Measurements from ENCODE around the gene CSNK1G3. TPM values are rescaled to one million over a fixed set of nuclear protein-coding genes. Genes with fewer than 3 reads are reported as not detected.

The CSNK1G3 gene
- total and polyA plus RNA-seq, 9 donors: 16.6 to 46.5 (median 23.0) TPM

DNA sequence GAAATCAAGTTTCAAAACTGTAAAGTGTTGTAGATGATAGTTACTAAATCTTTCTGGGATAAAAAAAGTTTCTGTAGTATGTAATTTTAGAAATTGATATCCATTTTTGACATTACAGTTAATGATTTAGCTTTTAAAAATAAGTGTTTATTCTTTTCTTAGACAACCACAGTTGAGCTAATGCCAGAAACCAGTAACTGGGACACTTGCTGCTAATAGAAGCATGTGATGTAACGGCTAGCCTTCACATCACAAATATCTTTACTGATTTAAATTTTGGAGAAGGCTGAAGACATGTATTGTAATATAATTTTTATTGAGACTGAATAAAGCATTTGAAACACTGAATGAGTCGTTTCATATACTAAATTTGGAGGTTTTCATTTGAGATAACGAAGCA is 18.8 kb downstream of the CSNK1G3 start:
- H3K9me3 ChIP-seq (replicated peaks; ENCODE audit: control insufficient read depth, low read depth, low read length): no peaks in the 10 kb centered on the region
- no peak overlapping the region for H3K27ac ChIP-seq (ENCODE audit: low read length)
- no CpG with 5 or more reads among the region's 3 CpGs for WGBS (ENCODE audit: insufficient coverage)
- no peaks in the 10 kb centered on the region for H3K27me3 ChIP-seq (ENCODE audit: control insufficient read depth, insufficient read depth, low read length)
- H3K36me3 ChIP-seq (ENCODE audit: control insufficient read depth, insufficient read depth, low read length): no peaks in the 10 kb centered on the region
- no peak for DNase-seq
- no peaks in the 10 kb centered on the region for H3K4me1 ChIP-seq (ENCODE audit: control insufficient read depth, insufficient read depth, low read length)
- no peak overlapping the region for H3K4me3 ChIP-seq (ENCODE audit: low read length)

- DNase-seq: no peak
- H3K27me3 ChIP-seq (ENCODE audit: control insufficient read depth, insufficient read depth, low read length): no peaks in the 10 kb centered on the region
- H3K36me3 ChIP-seq (ENCODE audit: control insufficient read depth, insufficient read depth, low read length): no peaks in the 10 kb centered on the region
- WGBS (ENCODE audit: insufficient coverage): no CpG with 5 or more reads among the region's 1 CpG
- H3K9me3 ChIP-seq (replicated peaks; ENCODE audit: control insufficient read depth, low read depth, low read length): no peaks in the 10 kb centered on the region
- no peak overlapping the region for H3K27ac ChIP-seq (ENCODE audit: low read length)
- H3K4me3 ChIP-seq (ENCODE audit: low read length): no peak overlapping the region
- no peaks in the 10 kb centered on the region for H3K4me1 ChIP-seq (ENCODE audit: control insufficient read depth, insufficient read depth, low read length)
Measured at GRCh38 chr5:123535648-123536047, 23.7 kb downstream of the CSNK1G3 start.

DNA sequence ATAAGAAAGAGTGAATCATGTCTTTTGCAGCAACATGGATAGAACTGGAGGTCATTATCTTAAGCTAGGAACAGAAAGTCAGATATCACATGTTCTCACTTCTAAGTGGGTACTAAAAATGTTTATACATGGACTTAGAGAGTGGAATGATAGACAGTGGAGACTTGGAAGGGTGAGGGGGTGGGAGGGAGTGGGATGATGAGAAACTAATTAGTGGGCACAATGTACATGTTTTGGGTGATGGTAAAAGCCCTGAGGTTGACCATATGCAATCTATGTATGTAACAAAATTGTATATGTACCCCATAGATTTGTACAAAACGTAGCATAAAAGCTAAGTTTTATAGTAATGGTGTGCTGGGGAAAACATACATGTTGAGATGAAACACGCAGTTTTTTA is 25.3 kb downstream of the CSNK1G3 start:
- Histone ChIP-seq H3K9me3 (replicated peaks; ENCODE audit: control insufficient read depth, low read depth, low read length) (no peaks in the 10 kb centered on the region), H3K27me3 (ENCODE audit: control insufficient read depth, insufficient read depth, low read length) (no peaks in the 10 kb centered on the region), H3K4me3 (ENCODE audit: low read length) (no peak overlapping the region), H3K27ac (ENCODE audit: low read length) (no peak overlapping the region), H3K4me1 (ENCODE audit: control insufficient read depth, insufficient read depth, low read length) (no peaks in the 10 kb centered on the region), H3K36me3 (ENCODE audit: control insufficient read depth, insufficient read depth, low read length) (no peaks in the 10 kb centered on the region)
- no peak for DNase-seq
- WGBS (ENCODE audit: insufficient coverage): no CpG with 5 or more reads among the region's 2 CpGs

GRCh38 chr5:123537845-123538244 is 25.9 kb downstream of the CSNK1G3 start:
- Histone ChIP-seq H3K27me3 (ENCODE audit: control insufficient read depth, insufficient read depth, low read length) (no peaks in the 10 kb centered on the region), H3K4me3 (ENCODE audit: low read length) (no peak overlapping the region), H3K4me1 (ENCODE audit: control insufficient read depth, insufficient read depth, low read length) (no peaks in the 10 kb centered on the region), H3K9me3 (replicated peaks; ENCODE audit: control insufficient read depth, low read depth, low read length) (no peaks in the 10 kb centered on the region), H3K36me3 (ENCODE audit: control insufficient read depth, insufficient read depth, low read length) (no peaks in the 10 kb centered on the region), H3K27ac (ENCODE audit: low read length) (no peak overlapping the region)
- no CpG with 5 or more reads among the region's 2 CpGs for WGBS (ENCODE audit: insufficient coverage)
- no peak for DNase-seq

GRCh38 chr5:123538670-123539459 is 26.9 kb downstream of the CSNK1G3 start:
- H3K9me3 ChIP-seq (replicated peaks; ENCODE audit: control insufficient read depth, low read depth, low read length): no peaks in the 10 kb centered on the region
- no peak for DNase-seq
- no peaks in the 10 kb centered on the region for H3K36me3 ChIP-seq (ENCODE audit: control insufficient read depth, insufficient read depth, low read length)
- no peaks in the 10 kb centered on the region for H3K27me3 ChIP-seq (ENCODE audit: control insufficient read depth, insufficient read depth, low read length)
- 73% methylated on average over 4 of the region's 8 CpGs for WGBS (ENCODE audit: insufficient coverage)
- no peak overlapping the region for H3K27ac ChIP-seq (ENCODE audit: low read length)
- H3K4me3 ChIP-seq (ENCODE audit: low read length): no peak overlapping the region
- H3K4me1 ChIP-seq (ENCODE audit: control insufficient read depth, insufficient read depth, low read length): no peaks in the 10 kb centered on the region

DNA sequence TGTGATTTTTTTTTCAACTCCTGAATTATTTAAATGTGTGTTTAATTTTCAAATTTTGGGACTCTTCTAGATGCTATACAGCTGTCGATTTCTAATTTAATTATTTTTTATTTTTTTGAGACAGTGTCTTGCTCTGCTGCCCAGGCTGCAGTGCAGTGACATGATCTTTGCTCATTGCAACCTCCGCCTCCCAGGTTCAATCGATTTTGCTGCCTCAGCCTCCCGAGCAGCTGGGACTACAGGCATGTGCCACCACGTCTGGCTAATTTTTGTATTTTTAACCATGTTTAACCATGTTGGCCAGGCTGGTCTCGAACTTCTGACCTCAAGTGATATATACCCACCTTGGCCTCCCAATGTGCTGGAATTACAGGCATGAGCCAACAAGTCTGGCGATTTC is 28.6 kb downstream of the CSNK1G3 start:
- no peak overlapping the region for H3K27ac ChIP-seq (ENCODE audit: low read length)
- WGBS (ENCODE audit: insufficient coverage): 87% methylated on average over 5 of the region's 7 CpGs
- no peak for DNase-seq
- H3K4me1 ChIP-seq (ENCODE audit: control insufficient read depth, insufficient read depth, low read length): no peaks in the 10 kb centered on the region
- H3K36me3 ChIP-seq (ENCODE audit: control insufficient read depth, insufficient read depth, low read length): no peaks in the 10 kb centered on the region
- no peak overlapping the region for H3K4me3 ChIP-seq (ENCODE audit: low read length)
- H3K27me3 ChIP-seq (ENCODE audit: control insufficient read depth, insufficient read depth, low read length): no peaks in the 10 kb centered on the region
- H3K9me3 ChIP-seq (replicated peaks; ENCODE audit: control insufficient read depth, low read depth, low read length): no peaks in the 10 kb centered on the region

DNA sequence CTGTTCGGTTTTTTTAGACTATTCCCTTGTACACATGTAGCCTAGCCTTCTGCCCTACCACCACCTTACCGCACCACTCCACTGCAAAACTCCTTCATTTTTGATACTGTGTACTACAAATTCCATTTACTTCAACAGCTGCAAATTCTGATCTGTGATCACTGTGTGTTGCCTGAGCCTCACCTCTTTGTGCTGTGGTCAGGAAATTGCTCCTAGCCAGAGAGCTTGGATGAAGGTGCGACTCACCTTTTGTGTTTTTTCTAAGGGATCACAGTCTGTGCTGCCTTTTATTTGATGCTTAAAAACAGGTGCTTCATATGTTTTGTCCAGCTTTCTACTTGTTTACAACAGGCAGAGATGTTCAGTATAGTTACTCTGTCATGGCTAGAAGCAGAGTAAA is 31.5 kb downstream of the CSNK1G3 start:
- Histone ChIP-seq H3K4me1 (ENCODE audit: control insufficient read depth, insufficient read depth, low read length) (no peaks in the 10 kb centered on the region), H3K9me3 (replicated peaks; ENCODE audit: control insufficient read depth, low read depth, low read length) (no peaks in the 10 kb centered on the region), H3K4me3 (ENCODE audit: low read length) (no peak overlapping the region), H3K27ac (ENCODE audit: low read length) (no peak overlapping the region), H3K27me3 (ENCODE audit: control insufficient read depth, insufficient read depth, low read length) (no peaks in the 10 kb centered on the region), H3K36me3 (ENCODE audit: control insufficient read depth, insufficient read depth, low read length) (no peaks in the 10 kb centered on the region)
- DNase-seq: no peak
- 92% methylated on average over 2 of the region's 3 CpGs for WGBS (ENCODE audit: insufficient coverage)

DNA sequence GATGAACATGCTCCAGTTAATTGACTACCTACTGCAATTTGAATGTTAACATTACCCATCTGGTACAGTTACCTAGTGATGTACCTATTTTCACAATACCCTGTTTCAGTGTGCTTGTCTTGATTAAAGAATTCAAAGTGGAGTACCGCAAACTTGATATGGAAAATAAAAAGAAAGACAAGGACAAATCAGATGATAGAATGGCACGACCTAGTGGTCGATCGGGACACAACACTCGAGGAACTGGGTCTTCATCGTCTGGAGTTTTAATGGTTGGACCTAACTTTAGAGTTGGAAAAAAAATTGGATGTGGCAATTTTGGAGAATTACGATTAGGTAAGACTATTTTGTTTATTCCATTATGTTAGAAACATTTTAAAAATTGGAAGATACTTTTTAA is 33.5 kb downstream of the CSNK1G3 start:
- H3K27ac ChIP-seq (ENCODE audit: low read length): no peak overlapping the region
- no peaks in the 10 kb centered on the region for H3K4me1 ChIP-seq (ENCODE audit: control insufficient read depth, insufficient read depth, low read length)
- no peaks in the 10 kb centered on the region for H3K9me3 ChIP-seq (replicated peaks; ENCODE audit: control insufficient read depth, low read depth, low read length)
- no peaks in the 10 kb centered on the region for H3K36me3 ChIP-seq (ENCODE audit: control insufficient read depth, insufficient read depth, low read length)
- no peak overlapping the region for H3K4me3 ChIP-seq (ENCODE audit: low read length)
- H3K27me3 ChIP-seq (ENCODE audit: control insufficient read depth, insufficient read depth, low read length): no peaks in the 10 kb centered on the region
- no peak for DNase-seq
- 68% methylated on average over 5 of the region's 7 CpGs for WGBS (ENCODE audit: insufficient coverage)

DNA sequence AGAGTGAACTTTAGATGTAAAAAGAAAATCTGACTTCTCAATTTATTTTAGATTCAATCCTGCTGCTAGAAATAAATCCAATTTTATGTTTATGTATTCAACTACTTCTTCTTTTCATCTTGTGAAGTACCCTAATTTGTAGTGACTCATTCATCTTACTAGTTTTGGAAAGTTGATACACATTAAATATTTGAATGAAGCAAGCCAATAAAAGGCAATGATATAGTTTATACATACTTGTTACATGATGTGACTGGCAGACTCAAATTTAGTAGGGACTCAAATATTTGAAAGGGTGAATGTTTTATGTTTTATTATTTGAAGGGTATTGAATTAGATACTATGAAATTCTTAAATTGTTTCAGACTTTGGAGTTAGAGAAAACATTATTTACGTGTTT is 34.7 kb downstream of the CSNK1G3 start:
- WGBS (ENCODE audit: insufficient coverage): no CpG with 5 or more reads among the region's 1 CpG
- no peak overlapping the region for H3K4me3 ChIP-seq (ENCODE audit: low read length)
- no peaks in the 10 kb centered on the region for H3K4me1 ChIP-seq (ENCODE audit: control insufficient read depth, insufficient read depth, low read length)
- H3K27me3 ChIP-seq (ENCODE audit: control insufficient read depth, insufficient read depth, low read length): no peaks in the 10 kb centered on the region
- no peaks in the 10 kb centered on the region for H3K36me3 ChIP-seq (ENCODE audit: control insufficient read depth, insufficient read depth, low read length)
- DNase-seq: no peak
- no peak overlapping the region for H3K27ac ChIP-seq (ENCODE audit: low read length)
- H3K9me3 ChIP-seq (replicated peaks; ENCODE audit: control insufficient read depth, low read depth, low read length): no peaks in the 10 kb centered on the region

GRCh38 chr5:123549256-123549904 is 37.4 kb downstream of the CSNK1G3 start:
- Histone ChIP-seq H3K36me3 (ENCODE audit: control insufficient read depth, insufficient read depth, low read length) (no peaks in the 10 kb centered on the region), H3K27ac (ENCODE audit: low read length) (no peak overlapping the region), H3K4me3 (ENCODE audit: low read length) (no peak overlapping the region), H3K4me1 (ENCODE audit: control insufficient read depth, insufficient read depth, low read length) (no peaks in the 10 kb centered on the region), H3K9me3 (replicated peaks; ENCODE audit: control insufficient read depth, low read depth, low read length) (no peaks in the 10 kb centered on the region), H3K27me3 (ENCODE audit: control insufficient read depth, insufficient read depth, low read length) (no peaks in the 10 kb centered on the region)
- DNase-seq: no peak
- 100% methylated on average over 1 of the region's 3 CpGs for WGBS (ENCODE audit: insufficient coverage)

Data from muscle of leg (tissue), 11 donors.